ENCODE measurements around the gene GCNT2. TPM values are rescaled to one million over a fixed set of nuclear protein-coding genes. Genes with fewer than 3 reads are reported as not detected.
"Not testable (repeated sequence)": the region's sequence is repeated elsewhere in the genome, so short reads cannot be mapped to it uniquely, and the experiment has no call there.

Gene GCNT2
- total RNA-seq, 1 experiment from 2014 or later, result 0.63 TPM

GRCh38 chr6:10655508-10656055 lies 134.4 kb downstream of the GCNT2 start:
- POLR2A ChIA-PET, result no interaction called here
- CTCF ChIA-PET, result no interaction called here
- H3K36me3 Mint-ChIP-seq (ENCODE audit: insufficient read depth, unreplicated experiment), result no peaks in the 10 kb centered on the region
- peaks cover 12% of the 10 kb centered on the region for H3K27me3 Mint-ChIP-seq (ENCODE audit: insufficient read depth, unreplicated experiment)
- no peak overlapping the region for H3K27ac Mint-ChIP-seq (ENCODE audit: low read depth, unreplicated experiment)
- no peak for DNase-seq (ENCODE audit: unreplicated experiment)
- intact Hi-C loops (cut with micrococcal nuclease), result no loop called here
- no peaks in the 10 kb centered on the region for H3K4me1 Mint-ChIP-seq (ENCODE audit: insufficient read depth, unreplicated experiment)
- H3K9me3 Mint-ChIP-seq (ENCODE audit: unreplicated experiment), result no peaks in the 10 kb centered on the region
- BruUV-seq (replicated peaks), result no TSS peak
- no peak overlapping the region for H3K4me3 Mint-ChIP-seq (ENCODE audit: unreplicated experiment)
- no peak for TF ChIP-seq CTCF (IDR thresholded peaks at IDR 0.05; ENCODE audit: unreplicated experiment)

GRCh38 chr6:10658910-10659698 lies 138.0 kb downstream of the GCNT2 start:
- ChIA-PET POLR2A (no interaction called here), CTCF (interaction anchor here (0.6 to 1.0 kb wide), 3 partner anchors 91 to 180 kb away, joined by 3 to 7 read pairs (median 4); no protein-coding TSS in a partner anchor)
- Mint-ChIP-seq H3K36me3 (ENCODE audit: insufficient read depth, unreplicated experiment) (no peaks in the 10 kb centered on the region), H3K27me3 (ENCODE audit: insufficient read depth, unreplicated experiment) (no peaks in the 10 kb centered on the region), H3K4me3 (ENCODE audit: unreplicated experiment) (no peak overlapping the region), H3K27ac (ENCODE audit: low read depth, unreplicated experiment) (no peak overlapping the region), H3K4me1 (ENCODE audit: insufficient read depth, unreplicated experiment) (no peaks in the 10 kb centered on the region), H3K9me3 (ENCODE audit: unreplicated experiment) (no peaks in the 10 kb centered on the region)
- intact Hi-C loops (cut with micrococcal nuclease), result no loop called here
- no peak for DNase-seq (ENCODE audit: unreplicated experiment)
- no TSS peak for BruUV-seq (replicated peaks)
- no peak for TF ChIP-seq CTCF (IDR thresholded peaks at IDR 0.05; ENCODE audit: unreplicated experiment)

GRCh38 chr6:10659699-10660348 lies 138.7 kb downstream of the GCNT2 start:
- no TSS peak for BruUV-seq (replicated peaks)
- H3K27me3 Mint-ChIP-seq (ENCODE audit: insufficient read depth, unreplicated experiment), result no peaks in the 10 kb centered on the region
- no peak overlapping the region for H3K27ac Mint-ChIP-seq (ENCODE audit: low read depth, unreplicated experiment)
- H3K9me3 Mint-ChIP-seq (ENCODE audit: unreplicated experiment), result no peaks in the 10 kb centered on the region
- no peak overlapping the region for H3K4me3 Mint-ChIP-seq (ENCODE audit: unreplicated experiment)
- intact Hi-C loops (cut with micrococcal nuclease), result no loop called here
- H3K36me3 Mint-ChIP-seq (ENCODE audit: insufficient read depth, unreplicated experiment), result no peaks in the 10 kb centered on the region
- ChIA-PET CTCF (interaction anchor here (0.7 to 1.0 kb wide), 3 partner anchors 149 to 412 kb away, joined by 3 to 7 read pairs (median 4); no protein-coding TSS in a partner anchor), POLR2A (no interaction called here)
- DNase-seq (ENCODE audit: unreplicated experiment), result no peak
- no peaks in the 10 kb centered on the region for H3K4me1 Mint-ChIP-seq (ENCODE audit: insufficient read depth, unreplicated experiment)
- TF ChIP-seq CTCF (IDR thresholded peaks at IDR 0.05; ENCODE audit: unreplicated experiment), result no peak

GRCh38 chr6:10660431-10661191 lies 139.5 kb downstream of the GCNT2 start:
- CTCF ChIA-PET, result interaction anchor here (0.7 to 0.9 kb wide), 2 partner anchors 149 to 413 kb away, joined by 3 to 4 read pairs; no protein-coding TSS in a partner anchor
- H3K4me3 Mint-ChIP-seq (ENCODE audit: unreplicated experiment); H3K36me3 Mint-ChIP-seq (ENCODE audit: insufficient read depth, unreplicated experiment); H3K4me1 Mint-ChIP-seq (ENCODE audit: insufficient read depth, unreplicated experiment); DNase-seq (ENCODE audit: unreplicated experiment); H3K27ac Mint-ChIP-seq (ENCODE audit: low read depth, unreplicated experiment); H3K9me3 Mint-ChIP-seq (ENCODE audit: unreplicated experiment); H3K27me3 Mint-ChIP-seq (ENCODE audit: insufficient read depth, unreplicated experiment); BruUV-seq (replicated peaks); intact Hi-C loops (cut with micrococcal nuclease); POLR2A ChIA-PET: not testable (repeated sequence)

Data from MCF 10A (cell line).